KG1 (cell line): ENCODE measurements around the gene B4GALT5.
"Not testable (repeated sequence)": the region's sequence is repeated elsewhere in the genome, so short reads cannot be mapped to it uniquely, and the experiment has no call there.

Experiments used
- DNase-seq: peaks from one replicate; lab custom pipeline; 2025; lab: John Stamatoyannopoulos, UW

The B4GALT5 gene

GRCh38 chr20:49729780-49730179 lies 16.1 kb upstream of the B4GALT5 start:
- DNase-seq = no peak

GRCh38 chr20:49727894-49728885 lies 14.5 kb upstream of the B4GALT5 start:
- DNase-seq = no peak

- no peak for DNase-seq
Observed at GRCh38 chr20:49727478-49727877, 13.8 kb upstream of the B4GALT5 start.

GRCh38 chr20:49725694-49726093 lies 12.0 kb upstream of the B4GALT5 start:
- DNase-seq = no peak

- DNase-seq = not testable (repeated sequence)
Observed at GRCh38 chr20:49725224-49725606, 11.5 kb upstream of the B4GALT5 start.

- no peak for DNase-seq
Observed at GRCh38 chr20:49724408-49725223, 10.9 kb upstream of the B4GALT5 start.

- not testable (repeated sequence) for DNase-seq
Observed at GRCh38 chr20:49723758-49724157, 10.1 kb upstream of the B4GALT5 start.

GRCh38 chr20:49721326-49721725 lies 7.6 kb upstream of the B4GALT5 start:
- not testable (repeated sequence) for DNase-seq

- DNase-seq = no peak
Observed at GRCh38 chr20:49715466-49715865, 1.8 kb upstream of the B4GALT5 start.

- DNase-seq = no peak
Observed at GRCh38 chr20:49712996-49713752, 504 bp downstream of the B4GALT5 start.

- no peak for DNase-seq
Observed at GRCh38 chr20:49712646-49712995, 1.1 kb downstream of the B4GALT5 start.

- no peak for DNase-seq
Observed at GRCh38 chr20:49712118-49712517, 1.6 kb downstream of the B4GALT5 start.

GRCh38 chr20:49711667-49711987 lies 2.1 kb downstream of the B4GALT5 start:
- no peak for DNase-seq

- DNase-seq = no peak
Observed at GRCh38 chr20:49710971-49711666, 2.6 kb downstream of the B4GALT5 start.

GRCh38 chr20:49707118-49707517 lies 6.6 kb downstream of the B4GALT5 start:
- DNase-seq = no peak

- DNase-seq = no peak
Observed at GRCh38 chr20:49706630-49707091, 7.0 kb downstream of the B4GALT5 start.

GRCh38 chr20:49705893-49706292 lies 7.8 kb downstream of the B4GALT5 start:
- DNase-seq = not testable (repeated sequence)

GRCh38 chr20:49705358-49705757 lies 8.3 kb downstream of the B4GALT5 start:
- DNase-seq = no peak

GRCh38 chr20:49704932-49705336 lies 8.7 kb downstream of the B4GALT5 start:
- no peak for DNase-seq

- no peak for DNase-seq
Observed at GRCh38 chr20:49701916-49702315, 11.8 kb downstream of the B4GALT5 start.

GRCh38 chr20:49701241-49701790 lies 12.4 kb downstream of the B4GALT5 start:
- DNase-seq = no peak
